ENCODE measurements around the gene KANSL1. TPM values are rescaled to one million over a fixed set of nuclear protein-coding genes. Genes with fewer than 3 reads are reported as not detected.

The KANSL1 gene
- total and polyA plus RNA-seq, 2 experiments from 2014 or later, result 12.2 to 38.2 TPM

DNA sequence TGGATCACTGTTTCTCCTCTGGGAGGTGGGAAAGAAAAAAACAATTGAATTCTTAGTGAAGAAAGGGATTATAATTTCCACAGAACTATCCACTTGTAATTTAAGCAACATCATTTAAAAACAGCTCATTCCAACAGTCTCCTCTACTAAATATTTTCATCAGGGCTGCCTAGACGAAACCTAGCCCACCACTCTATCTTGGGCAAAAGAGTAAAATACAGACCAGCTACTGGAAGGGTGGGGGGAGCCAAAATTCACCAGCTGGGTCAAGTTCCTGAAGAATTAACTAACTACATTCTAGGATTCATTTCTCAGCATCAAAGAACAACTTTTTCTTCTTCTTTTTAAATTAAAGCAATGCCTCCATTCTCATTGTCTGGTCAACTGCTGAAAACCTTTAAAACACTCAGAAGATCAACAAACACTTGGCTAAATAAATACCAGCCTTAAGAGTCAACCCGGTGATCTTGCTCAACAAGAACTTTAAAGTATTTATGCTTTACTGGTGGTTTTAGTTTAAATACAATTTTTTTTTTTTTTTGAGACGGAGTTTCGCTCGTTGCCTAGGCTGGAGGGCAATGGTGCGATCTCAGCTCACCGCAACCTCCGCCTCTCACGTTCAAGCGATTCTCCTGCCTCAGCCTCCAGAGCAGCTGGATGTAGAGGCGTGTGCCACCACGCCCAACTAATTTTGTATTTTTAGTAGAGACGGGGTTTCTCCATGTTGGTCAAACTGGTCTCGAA, 25.2 kb downstream of the KANSL1 start:
- 78 to 82% methylated on average over 14 of the region's 14 CpGs for WGBS, 2 experiments (ENCODE audit: low coverage in 1 of 2, low lambda C conversion rate in 2 of 2, missing lambda C conversion rate in 2 of 2)
- no peaks in the 10 kb centered on the region for H3K27me3 ChIP-seq (replicated peaks; ENCODE audit: insufficient read depth)
- H3K4me2 ChIP-seq (ENCODE audit: unreplicated experiment), result peak overlapping the region; percentile 78
- H3K36me3 ChIP-seq (ENCODE audit: low read depth), result peaks cover 36% of the 10 kb centered on the region
- peak overlapping the region; percentile 45 for H3K4me3 ChIP-seq
- no peaks in the 10 kb centered on the region for H3K9me3 ChIP-seq (ENCODE audit: low read depth)
- in situ Hi-C loops (cut with MboI), result no loop called here
- H3K4me1 ChIP-seq (ENCODE audit: insufficient read depth), result peaks cover 35% of the 10 kb centered on the region
- H3K9me2 ChIP-seq (ENCODE audit: insufficient read depth), result no peaks in the 10 kb centered on the region
- H3K27ac ChIP-seq, result peak overlapping the region; percentile 70
- H4K20me1 ChIP-seq (ENCODE audit: insufficient read depth), result peaks cover 70% of the 10 kb centered on the region
- H2AFZ ChIP-seq, result no peak overlapping the region
- no peak for TF ChIP-seq EZH2phosphoT487 (IDR thresholded peaks at IDR 0.05; ENCODE audit: insufficient read depth, low read depth)
- TF ChIP-seq EZH2 (IDR thresholded peaks at IDR 0.05; ENCODE audit: insufficient read depth, poor library complexity, severe bottlenecking), result no peak
- H3F3A ChIP-seq (ENCODE audit: insufficient read depth), result peaks cover 35% of the 10 kb centered on the region
- peaks cover 100% of the 10 kb centered on the region for H3K79me2 ChIP-seq (ENCODE audit: insufficient read depth)
- DNase-seq, result peak; percentile 91
- H3K9ac ChIP-seq, result peak overlapping the region; percentile 34

DNA sequence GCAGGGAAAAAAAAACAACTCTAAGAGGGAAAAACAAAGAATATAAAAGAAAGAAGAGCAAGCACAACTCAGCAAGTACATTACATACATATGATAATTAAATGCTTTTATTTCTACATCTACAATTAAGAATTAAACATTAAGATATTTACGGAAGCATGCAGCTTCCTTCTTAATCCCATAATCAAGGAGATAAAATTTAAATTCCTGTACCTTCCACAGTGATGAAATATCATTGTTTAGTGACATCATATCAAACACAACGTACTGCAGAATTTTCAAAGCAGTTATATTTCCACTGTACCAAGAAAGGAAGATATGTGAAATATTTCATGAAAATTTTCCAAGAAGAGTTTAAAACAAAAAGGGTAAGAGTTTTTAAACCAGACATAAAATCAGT, 26.0 kb downstream of the KANSL1 start:
- Histone ChIP-seq H3K27me3 (replicated peaks; ENCODE audit: insufficient read depth) (no peaks in the 10 kb centered on the region), H3K36me3 (ENCODE audit: low read depth) (peaks cover 36% of the 10 kb centered on the region), H3K4me1 (ENCODE audit: insufficient read depth) (peaks cover 35% of the 10 kb centered on the region), H2AFZ (no peak overlapping the region), H3K4me3 (peak overlapping the region; percentile 45), H4K20me1 (ENCODE audit: insufficient read depth) (peaks cover 68% of the 10 kb centered on the region), H3F3A (ENCODE audit: insufficient read depth) (peaks cover 35% of the 10 kb centered on the region), H3K27ac (peak overlapping the region; percentile 70), H3K79me2 (ENCODE audit: insufficient read depth) (peaks cover 100% of the 10 kb centered on the region), H3K9me3 (ENCODE audit: low read depth) (no peaks in the 10 kb centered on the region), H3K4me2 (ENCODE audit: unreplicated experiment) (peak overlapping the region; percentile 78), H3K9me2 (ENCODE audit: insufficient read depth) (no peaks in the 10 kb centered on the region), H3K9ac (peak overlapping the region; percentile 34)
- TF ChIP-seq EZH2 (IDR thresholded peaks at IDR 0.05; ENCODE audit: insufficient read depth, poor library complexity, severe bottlenecking) (no peak), EZH2phosphoT487 (IDR thresholded peaks at IDR 0.05; ENCODE audit: insufficient read depth, low read depth) (no peak)
- in situ Hi-C loops (cut with MboI), result no loop called here
- peak; percentile 25 for DNase-seq
- 38 to 39% methylated on average over 2 of the region's 2 CpGs for WGBS, 2 experiments (ENCODE audit: low coverage in 1 of 2, low lambda C conversion rate in 2 of 2, missing lambda C conversion rate in 2 of 2)

DNA sequence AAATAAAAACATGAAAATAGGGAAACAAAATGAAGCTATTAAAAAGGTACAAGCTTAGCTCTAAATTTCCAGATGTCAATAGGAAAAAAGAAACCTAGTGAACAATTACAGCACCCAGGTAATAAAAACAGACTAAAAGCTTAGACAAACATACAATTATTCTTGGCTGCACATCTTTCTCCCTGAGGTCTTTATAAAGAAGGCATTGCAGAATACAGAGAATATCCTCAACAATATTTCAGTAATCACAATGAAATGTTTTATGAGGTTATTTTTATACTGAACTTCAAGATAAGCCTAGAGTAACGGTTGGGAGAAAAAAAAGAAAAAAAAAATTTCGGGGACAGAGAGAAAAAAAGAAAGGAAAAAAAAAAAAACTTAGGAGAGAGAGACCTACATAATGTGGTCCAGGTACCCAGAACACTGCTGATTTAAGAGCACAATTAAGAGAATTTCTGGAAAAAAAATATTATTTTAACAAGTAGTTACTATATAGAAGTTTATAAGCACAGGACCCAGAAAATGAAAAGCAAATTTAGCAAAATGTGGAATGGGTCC, 26.5 kb downstream of the KANSL1 start:
- in situ Hi-C loops (cut with MboI), result no loop called here
- Histone ChIP-seq H3K36me3 (ENCODE audit: low read depth) (peaks cover 37% of the 10 kb centered on the region), H3F3A (ENCODE audit: insufficient read depth) (peaks cover 35% of the 10 kb centered on the region), H3K4me1 (ENCODE audit: insufficient read depth) (peaks cover 35% of the 10 kb centered on the region), H3K27me3 (replicated peaks; ENCODE audit: insufficient read depth) (no peaks in the 10 kb centered on the region), H3K9me3 (ENCODE audit: low read depth) (no peaks in the 10 kb centered on the region), H3K27ac (peak overlapping the region; percentile 70), H4K20me1 (ENCODE audit: insufficient read depth) (peaks cover 67% of the 10 kb centered on the region), H3K9ac (peak overlapping the region; percentile 34), H3K79me2 (ENCODE audit: insufficient read depth) (peaks cover 100% of the 10 kb centered on the region), H3K9me2 (ENCODE audit: insufficient read depth) (no peaks in the 10 kb centered on the region), H3K4me2 (ENCODE audit: unreplicated experiment) (peak overlapping the region; percentile 78), H3K4me3 (0 out of 2 replicates have a peak overlapping the region, but pooled peaks have one; percentile 4), H2AFZ (no peak overlapping the region)
- TF ChIP-seq EZH2 (IDR thresholded peaks at IDR 0.05; ENCODE audit: insufficient read depth, poor library complexity, severe bottlenecking), result no peak
- TF ChIP-seq EZH2phosphoT487 (IDR thresholded peaks at IDR 0.05; ENCODE audit: insufficient read depth, low read depth), result no peak
- DNase-seq, result no peak
- WGBS, 2 experiments (ENCODE audit: low coverage in 1 of 2, low lambda C conversion rate in 2 of 2, missing lambda C conversion rate in 2 of 2), result 13 to 17% methylated on average over 2 of the region's 2 CpGs

DNA sequence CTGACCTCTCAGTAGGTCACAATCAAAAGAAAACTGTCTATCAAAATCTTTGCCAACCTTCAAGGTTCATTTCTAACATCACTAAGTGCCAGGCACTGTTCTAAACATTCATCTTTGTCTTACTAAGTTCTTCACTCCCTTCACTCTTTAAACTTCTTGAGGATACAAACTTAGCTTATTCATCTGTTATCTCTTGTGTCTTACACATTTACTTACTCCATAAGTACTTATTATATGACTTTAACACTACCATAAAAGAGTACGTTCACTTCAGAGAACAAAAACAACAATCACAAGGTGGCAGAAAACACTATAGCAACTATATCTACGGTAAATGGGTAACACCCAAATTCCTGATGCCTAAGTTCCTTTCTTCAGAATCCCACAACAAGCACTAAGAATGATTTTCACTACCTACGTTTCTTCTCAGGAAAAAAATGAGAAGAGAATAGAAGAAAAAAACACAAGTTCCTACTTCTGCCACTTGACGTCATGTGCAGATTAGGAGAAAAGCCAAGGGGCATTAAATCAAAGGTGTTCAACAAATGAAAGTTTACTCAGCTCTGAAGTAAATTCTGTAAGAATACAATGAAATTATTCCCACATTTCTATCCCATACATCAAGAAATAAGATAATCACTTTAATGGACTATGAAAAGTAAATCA, 29.2 kb downstream of the KANSL1 start:
- Histone ChIP-seq H4K20me1 (ENCODE audit: insufficient read depth) (peaks cover 71% of the 10 kb centered on the region), H3K9me3 (ENCODE audit: low read depth) (no peaks in the 10 kb centered on the region)
- WGBS, 2 experiments (ENCODE audit: low coverage in 1 of 2, low lambda C conversion rate in 2 of 2, missing lambda C conversion rate in 2 of 2), result 73 to 79% methylated on average over 4 of the region's 4 CpGs

More for the DNA sequence above, 29.2 kb downstream of the KANSL1 start:
- H3K4me1 ChIP-seq (ENCODE audit: insufficient read depth), result peaks cover 42% of the 10 kb centered on the region
- no peaks in the 10 kb centered on the region for H3K27me3 ChIP-seq (replicated peaks; ENCODE audit: insufficient read depth)
- no peak overlapping the region for H3K9ac ChIP-seq
- TF ChIP-seq EZH2phosphoT487 (IDR thresholded peaks at IDR 0.05; ENCODE audit: insufficient read depth, low read depth) (no peak), EZH2 (IDR thresholded peaks at IDR 0.05; ENCODE audit: insufficient read depth, poor library complexity, severe bottlenecking) (no peak)
- peaks cover 43% of the 10 kb centered on the region for H3F3A ChIP-seq (ENCODE audit: insufficient read depth)
- H3K27ac ChIP-seq, result no peak overlapping the region
- DNase-seq, result no peak
- no peak overlapping the region for H3K4me2 ChIP-seq (ENCODE audit: unreplicated experiment)
- H2AFZ ChIP-seq, result no peak overlapping the region
- no peak overlapping the region for H3K4me3 ChIP-seq
- H3K9me2 ChIP-seq (ENCODE audit: insufficient read depth), result no peaks in the 10 kb centered on the region
- H3K36me3 ChIP-seq (ENCODE audit: low read depth), result peaks cover 17% of the 10 kb centered on the region
- in situ Hi-C loops (cut with MboI), result no loop called here
- peaks cover 100% of the 10 kb centered on the region for H3K79me2 ChIP-seq (ENCODE audit: insufficient read depth)

All from GM23248 (cell line).